H9 (cell line): Measurements from ENCODE around the gene RETSAT. TPM values are rescaled to one million over a fixed set of nuclear protein-coding genes. Genes with fewer than 3 reads are reported as not detected.

Experiments
- DNase-seq: peaks from one replicate; pipeline ENCODE4 v3.0.0-alpha.2; 2017
- H2AFZ ChIP-seq: one replicate; pipeline ENCODE4 v1.6.1; 2013; ENCODE audit warnings: mild to moderate bottlenecking, low read length, control low read depth, moderate library complexity
- H2AK5ac ChIP-seq: 2 replicates; pipeline ENCODE4 v1.6.1; 2013; ENCODE audit warnings: low read length, control low read depth, mixed read lengths; ENCODE audit not compliant: insufficient read length
- H2BK120ac ChIP-seq: one replicate; pipeline ENCODE4 v1.6.1; 2013; ENCODE audit warnings: low read depth, mild to moderate bottlenecking, low read length, control low read depth, inconsistent platforms; ENCODE audit not compliant: poor library complexity, severe bottlenecking
- H2BK12ac ChIP-seq: 2 replicates; pipeline ENCODE4 v1.6.1; 2013; ENCODE audit warnings: low read length, control low read depth, mixed read lengths, low read depth; ENCODE audit not compliant: insufficient read length
- H2BK15ac ChIP-seq: 2 replicates; pipeline ENCODE4 v1.6.1; 2013; ENCODE audit warnings: low read depth, low read length, control low read depth
- H2BK20ac ChIP-seq: one replicate; pipeline ENCODE4 v1.6.1; 2013; ENCODE audit warnings: low read depth, mild to moderate bottlenecking, low read length, control low read depth, inconsistent platforms; ENCODE audit not compliant: poor library complexity, severe bottlenecking
- H2BK5ac ChIP-seq: 2 replicates; pipeline ENCODE4 v1.6.1; 2013; ENCODE audit warnings: low read length, control low read depth, mixed read lengths; ENCODE audit not compliant: insufficient read length
- H3K14ac ChIP-seq: 2 replicates; pipeline ENCODE4 v1.6.1; 2013; ENCODE audit warnings: low read length, control low read depth; ENCODE audit not compliant: insufficient read depth
- H3K18ac ChIP-seq: 2 replicates; pipeline ENCODE4 v1.6.1; 2013; ENCODE audit warnings: low read depth, mild to moderate bottlenecking, mixed read lengths, low read length, control low read depth; ENCODE audit not compliant: insufficient read length
- H3K23ac ChIP-seq: 2 replicates; pipeline ENCODE4 v1.6.1; 2013; ENCODE audit warnings: low read length, control low read depth, mixed read lengths, low read depth; ENCODE audit not compliant: insufficient read length
- H3K23me2 ChIP-seq: 2 replicates; pipeline ENCODE4 v1.6.1; 2013; ENCODE audit warnings: low read depth, mild to moderate bottlenecking, mixed read lengths, low read length, control low read depth; ENCODE audit not compliant: insufficient read length, poor library complexity, severe bottlenecking
- H3K27ac ChIP-seq: 2 replicates; pipeline ENCODE4 v1.5.1; 2013; ENCODE audit warnings: low read length, control low read depth, mixed read lengths, low read depth; ENCODE audit not compliant: insufficient read length
- H3K27me3 ChIP-seq: 2 replicates; pipeline ENCODE4 v1.6.1; 2013; ENCODE audit warnings: low read length, control low read depth, inconsistent platforms; ENCODE audit not compliant: insufficient read depth
- H3K4ac ChIP-seq: 2 replicates; pipeline ENCODE4 v1.6.1; 2013; ENCODE audit warnings: low read depth, mild to moderate bottlenecking, control low read depth, inconsistent platforms, low read length, moderate library complexity
- H3K4me1 ChIP-seq: 2 replicates; pipeline ENCODE4 v1.6.1; 2013; ENCODE audit warnings: low read length, control low read depth, inconsistent platforms; ENCODE audit not compliant: insufficient read depth
- H3K4me2 ChIP-seq: 2 replicates; pipeline ENCODE4 v1.6.1; 2013; ENCODE audit warnings: low read length, control low read depth, mixed read lengths; ENCODE audit not compliant: insufficient read length, insufficient read depth
- H3K56ac ChIP-seq: 2 replicates; pipeline ENCODE4 v1.6.1; 2013; ENCODE audit warnings: low read depth, mild to moderate bottlenecking, mixed read lengths, low read length, control low read depth; ENCODE audit not compliant: insufficient read length
- H3K79me1 ChIP-seq: 2 replicates; pipeline ENCODE4 v1.6.1; 2013; ENCODE audit warnings: low read depth, mild to moderate bottlenecking, moderate library complexity, low read length, control low read depth, inconsistent platforms; ENCODE audit not compliant: insufficient read depth, poor library complexity, severe bottlenecking
- H3K79me2 ChIP-seq: 2 replicates; pipeline ENCODE4 v1.6.1; 2013; ENCODE audit warnings: low read length, control low read depth, inconsistent platforms; ENCODE audit not compliant: insufficient read depth
- H3K9ac ChIP-seq: 2 replicates; pipeline ENCODE4 v1.6.1; 2013; ENCODE audit warnings: low read length, control low read depth, mixed read lengths; ENCODE audit not compliant: insufficient read length; ENCODE audit errors: extremely low read depth
- H3K9me3 ChIP-seq: one replicate; pipeline ENCODE4 v1.6.1; 2013; ENCODE audit warnings: low read depth, low read length, inconsistent platforms; ENCODE audit not compliant: control insufficient read depth
- H3T11ph ChIP-seq: one replicate; pipeline ENCODE4 v1.6.1; 2013; ENCODE audit warnings: mild to moderate bottlenecking, low read length, control low read depth, inconsistent platforms
- H4K20me1 ChIP-seq: one replicate; pipeline ENCODE4 v1.6.1; 2013; ENCODE audit not compliant: control insufficient read depth, insufficient read length, insufficient read depth
- H4K5ac ChIP-seq: 2 replicates; pipeline ENCODE4 v1.6.1; 2013; ENCODE audit warnings: low read depth, mild to moderate bottlenecking, mixed read lengths, low read length, control low read depth; ENCODE audit not compliant: insufficient read length
- H4K8ac ChIP-seq: replicated peaks from 2 replicates; pipeline ENCODE4 v1.6.1; 2013; ENCODE audit warnings: low read length, control low read depth, mixed read lengths, low read depth; ENCODE audit not compliant: insufficient read length
- H4K91ac ChIP-seq: 2 replicates; pipeline ENCODE4 v1.6.1; 2013; ENCODE audit warnings: low read depth, mild to moderate bottlenecking, moderate library complexity, mixed read lengths, low read length, control low read depth; ENCODE audit not compliant: insufficient read length
- H3K27ac Mint-ChIP-seq, 3 experiments: 2 replicates in 2 of 3; 3 replicates in 1 of 3; pipeline ENCODE4 v1.8.0; 2020 to 2021; ENCODE audit warnings: mixed read lengths in 3 of 3, mild to moderate bottlenecking in 1 of 3, moderate library complexity in 1 of 3
- H3K27me3 Mint-ChIP-seq: 2 replicates; pipeline ENCODE4 v1.8.0; 2021; ENCODE audit warnings: low read depth, mild to moderate bottlenecking, moderate library complexity, mixed read lengths
- H3K36me3 Mint-ChIP-seq, 3 experiments: 2 replicates in 2 of 3; 3 replicates in 1 of 3; pipeline ENCODE4 v1.8.0; 2020 to 2021; ENCODE audit warnings: low read depth in 3 of 3, mixed read lengths in 3 of 3; ENCODE audit not compliant: insufficient read depth in 1 of 3
- H3K4me1 Mint-ChIP-seq, 2 experiments: 2 replicates each; pipeline ENCODE4 v1.8.0; 2020; ENCODE audit warnings: mixed read lengths in 2 of 2
- H3K4me3 Mint-ChIP-seq, 2 experiments: 2 replicates in 1 of 2; 3 replicates in 1 of 2; pipeline ENCODE4 v1.8.0; 2020 to 2021; ENCODE audit warnings: mild to moderate bottlenecking in 2 of 2, mixed read lengths in 2 of 2, moderate library complexity in 1 of 2
- H3K9me3 Mint-ChIP-seq, 2 experiments: 2 replicates in 1 of 2; 3 replicates in 1 of 2; pipeline ENCODE4 v1.8.0; 2020; ENCODE audit warnings: mild to moderate bottlenecking in 2 of 2, mixed read lengths in 2 of 2, moderate library complexity in 1 of 2
- WGBS: extraction: QIAGEN DNeasy Blood & Tissue Kit; methylation state at CpG from one replicate; pipeline ENCODE4 v1.1.7; 2013; ENCODE audit warnings: missing lambda C conversion rate, low lambda C conversion rate, mixed read lengths; ENCODE audit not compliant: insufficient read length; ENCODE audit errors: extremely low coverage; 5-methylcytosine and 5-hydroxymethylcytosine counted together
- total RNA-seq: library from RNA; stranded (reverse); gene quantifications from 2 replicates; pipeline ENCODE4 v1.2.1, GENCODE V29; 2021
- TF ChIP-seq, protein P1 (sequence below): fragments of 200-600 bp; sonication (generic); conservative IDR thresholded peaks from 3 replicates; pipeline ENCODE4 v1.8.0; 2021; ENCODE audit warnings: antibody characterized with exemption, mild to moderate bottlenecking

Gene RETSAT
- total RNA-seq, 1 experiment from 2014 or later: 16.7 TPM

DNA sequence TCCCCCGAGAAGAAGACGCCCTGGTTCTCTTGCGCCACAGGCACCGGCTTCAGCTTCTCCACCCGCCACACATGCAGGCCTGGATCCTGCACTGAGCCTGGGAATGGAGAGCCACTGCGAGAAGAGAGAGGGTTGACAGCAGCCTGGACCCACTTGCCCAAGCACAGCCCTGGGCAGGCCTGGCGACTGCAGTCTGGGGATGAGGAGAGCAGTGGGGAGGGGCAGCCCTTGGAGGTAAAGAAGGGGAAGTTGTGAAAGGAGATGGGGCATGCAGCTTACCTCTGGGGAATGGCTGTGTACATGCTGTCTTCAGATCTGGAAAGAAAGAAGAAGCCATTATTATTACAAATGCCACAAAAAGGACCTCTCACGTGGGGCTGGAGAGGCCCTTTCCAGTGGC is 47.5 kb upstream of the RETSAT start:
- Histone ChIP-seq H3K4me2 (no peak overlapping the region), H2BK5ac (no peak overlapping the region), H3K14ac (no peak overlapping the region; the same call in 1 of the 2 replicates), H4K8ac (no peak overlapping the region), H2AFZ (no peak overlapping the region), H3K4me1 (no peaks in the 10 kb centered on the region; the same call in 1 of the 2 replicates), H2BK120ac (no peak overlapping the region), H3K79me1 (no peaks in the 10 kb centered on the region), H2AK5ac (no peak overlapping the region), H3K27me3 (no peaks in the 10 kb centered on the region), H3K4ac (no peak overlapping the region), H3K79me2 (no peaks in the 10 kb centered on the region), H3K23me2 (no peaks in the 10 kb centered on the region), H3K56ac (no peak overlapping the region), H3K18ac (no peak overlapping the region), H3K9ac (no peak overlapping the region), H3K9me3 (no peaks in the 10 kb centered on the region), H3K27ac (no peak overlapping the region), H2BK12ac (no peak overlapping the region), H4K20me1 (no peaks in the 10 kb centered on the region), H3K23ac (no peak overlapping the region), H4K5ac (no peak overlapping the region), H2BK15ac (no peak overlapping the region), H2BK20ac (no peak overlapping the region), H3T11ph (no peak overlapping the region), H4K91ac (no peak overlapping the region)
- Mint-ChIP-seq H3K9me3 (peaks cover 6 to 14% of the 10 kb centered on the region in 2 experiments; a peak in 4 of 5 replicates), H3K27ac (no peak overlapping the region; a peak in 1 of 7 replicates), H3K4me1 (peaks cover 7 to 10% of the 10 kb centered on the region in 2 experiments), H3K27me3 (no peaks in the 10 kb centered on the region), H3K4me3 (no peak overlapping the region), H3K36me3 (peaks cover 2 to 30% (median 24%) of the 10 kb centered on the region in 3 experiments; a peak in 6 of 7 replicates)
- no CpG with 5 or more reads among the region's 8 CpGs for WGBS
- no peak for DNase-seq
- TF ChIP-seq, protein P1, sequence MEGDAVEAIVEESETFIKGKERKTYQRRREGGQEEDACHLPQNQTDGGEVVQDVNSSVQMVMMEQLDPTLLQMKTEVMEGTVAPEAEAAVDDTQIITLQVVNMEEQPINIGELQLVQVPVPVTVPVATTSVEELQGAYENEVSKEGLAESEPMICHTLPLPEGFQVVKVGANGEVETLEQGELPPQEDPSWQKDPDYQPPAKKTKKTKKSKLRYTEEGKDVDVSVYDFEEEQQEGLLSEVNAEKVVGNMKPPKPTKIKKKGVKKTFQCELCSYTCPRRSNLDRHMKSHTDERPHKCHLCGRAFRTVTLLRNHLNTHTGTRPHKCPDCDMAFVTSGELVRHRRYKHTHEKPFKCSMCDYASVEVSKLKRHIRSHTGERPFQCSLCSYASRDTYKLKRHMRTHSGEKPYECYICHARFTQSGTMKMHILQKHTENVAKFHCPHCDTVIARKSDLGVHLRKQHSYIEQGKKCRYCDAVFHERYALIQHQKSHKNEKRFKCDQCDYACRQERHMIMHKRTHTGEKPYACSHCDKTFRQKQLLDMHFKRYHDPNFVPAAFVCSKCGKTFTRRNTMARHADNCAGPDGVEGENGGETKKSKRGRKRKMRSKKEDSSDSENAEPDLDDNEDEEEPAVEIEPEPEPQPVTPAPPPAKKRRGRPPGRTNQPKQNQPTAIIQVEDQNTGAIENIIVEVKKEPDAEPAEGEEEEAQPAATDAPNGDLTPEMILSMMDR: no peak
